Measurements from ENCODE around the gene OTUD7B. TPM values are rescaled to one million over a fixed set of nuclear protein-coding genes. Genes with fewer than 3 reads are reported as not detected.

Gene OTUD7B
- total RNA-seq, 1 donor from 2014 or later, result 29.5 TPM

DNA sequence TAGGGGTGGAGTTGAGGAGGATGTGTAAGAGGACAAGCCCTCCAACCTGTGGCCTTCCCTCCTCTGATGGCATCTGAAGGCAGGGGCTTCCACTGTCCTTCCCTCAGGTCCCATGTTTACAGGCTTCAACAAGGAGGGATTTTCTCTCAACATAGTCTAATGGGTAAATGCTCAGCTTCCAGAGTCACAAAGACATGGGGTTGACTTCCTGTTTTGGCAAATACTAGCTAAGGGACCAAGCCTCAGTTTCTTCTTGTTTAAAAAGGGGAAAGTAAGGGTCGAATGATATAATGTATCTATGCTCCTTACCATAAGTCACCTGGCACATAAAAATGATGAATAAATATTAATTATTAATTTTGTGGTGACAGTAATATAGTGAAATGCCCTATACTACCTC lies 96.0 kb downstream of the OTUD7B start:
- H3K36me3 ChIP-seq, result no peaks in the 10 kb centered on the region
- no peaks in the 10 kb centered on the region for H3K9me3 ChIP-seq
- ATAC-seq, result no peak
- no peak overlapping the region for H3K27ac ChIP-seq
- peaks cover 11% of the 10 kb centered on the region for H3K4me1 ChIP-seq
- intact Hi-C loops (cut with DNase I), result no loop called here
- TF ChIP-seq, protein P1, sequence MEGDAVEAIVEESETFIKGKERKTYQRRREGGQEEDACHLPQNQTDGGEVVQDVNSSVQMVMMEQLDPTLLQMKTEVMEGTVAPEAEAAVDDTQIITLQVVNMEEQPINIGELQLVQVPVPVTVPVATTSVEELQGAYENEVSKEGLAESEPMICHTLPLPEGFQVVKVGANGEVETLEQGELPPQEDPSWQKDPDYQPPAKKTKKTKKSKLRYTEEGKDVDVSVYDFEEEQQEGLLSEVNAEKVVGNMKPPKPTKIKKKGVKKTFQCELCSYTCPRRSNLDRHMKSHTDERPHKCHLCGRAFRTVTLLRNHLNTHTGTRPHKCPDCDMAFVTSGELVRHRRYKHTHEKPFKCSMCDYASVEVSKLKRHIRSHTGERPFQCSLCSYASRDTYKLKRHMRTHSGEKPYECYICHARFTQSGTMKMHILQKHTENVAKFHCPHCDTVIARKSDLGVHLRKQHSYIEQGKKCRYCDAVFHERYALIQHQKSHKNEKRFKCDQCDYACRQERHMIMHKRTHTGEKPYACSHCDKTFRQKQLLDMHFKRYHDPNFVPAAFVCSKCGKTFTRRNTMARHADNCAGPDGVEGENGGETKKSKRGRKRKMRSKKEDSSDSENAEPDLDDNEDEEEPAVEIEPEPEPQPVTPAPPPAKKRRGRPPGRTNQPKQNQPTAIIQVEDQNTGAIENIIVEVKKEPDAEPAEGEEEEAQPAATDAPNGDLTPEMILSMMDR (IDR thresholded peaks at IDR 0.05), result no peak
- no peak for DNase-seq
- no peak overlapping the region for H3K4me3 ChIP-seq
- H3K27me3 ChIP-seq (ENCODE audit: low read depth), result peaks cover 9% of the 10 kb centered on the region

DNA sequence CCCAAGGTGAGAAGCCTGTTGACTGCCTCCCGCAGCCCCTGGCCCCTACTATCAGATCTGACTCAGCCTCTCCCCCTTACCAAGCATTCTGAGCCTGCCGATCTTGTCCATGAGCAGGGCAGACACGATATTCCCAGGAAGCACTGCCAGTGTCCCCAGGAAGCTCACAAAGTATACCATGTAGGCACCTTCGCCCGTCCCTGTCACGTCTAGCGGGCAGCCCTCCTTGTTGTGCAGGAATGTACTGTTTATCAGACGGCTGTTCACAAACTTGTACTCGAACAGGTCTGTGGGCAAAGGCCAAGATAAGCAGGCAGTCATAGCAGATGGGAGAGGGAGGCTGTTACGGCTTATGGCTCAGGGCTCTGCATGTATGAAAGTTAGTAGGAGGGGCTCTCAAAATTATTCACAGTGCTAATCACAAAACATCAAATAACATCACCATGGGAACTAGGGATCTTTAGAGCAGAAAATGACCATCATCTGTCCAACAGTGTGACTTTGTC lies 103.9 kb downstream of the OTUD7B start:
- H3K27ac ChIP-seq, result no peak overlapping the region
- H3K36me3 ChIP-seq, result no peaks in the 10 kb centered on the region
- no peaks in the 10 kb centered on the region for H3K4me1 ChIP-seq
- H3K9me3 ChIP-seq, result no peaks in the 10 kb centered on the region
- TF ChIP-seq, protein P1 (IDR thresholded peaks at IDR 0.05), result no peak
- DNase-seq (no peak), ATAC-seq (no peak)
- intact Hi-C loops (cut with DNase I), result no loop called here
- no peaks in the 10 kb centered on the region for H3K27me3 ChIP-seq (ENCODE audit: low read depth)
- H3K4me3 ChIP-seq, result no peak overlapping the region

DNA sequence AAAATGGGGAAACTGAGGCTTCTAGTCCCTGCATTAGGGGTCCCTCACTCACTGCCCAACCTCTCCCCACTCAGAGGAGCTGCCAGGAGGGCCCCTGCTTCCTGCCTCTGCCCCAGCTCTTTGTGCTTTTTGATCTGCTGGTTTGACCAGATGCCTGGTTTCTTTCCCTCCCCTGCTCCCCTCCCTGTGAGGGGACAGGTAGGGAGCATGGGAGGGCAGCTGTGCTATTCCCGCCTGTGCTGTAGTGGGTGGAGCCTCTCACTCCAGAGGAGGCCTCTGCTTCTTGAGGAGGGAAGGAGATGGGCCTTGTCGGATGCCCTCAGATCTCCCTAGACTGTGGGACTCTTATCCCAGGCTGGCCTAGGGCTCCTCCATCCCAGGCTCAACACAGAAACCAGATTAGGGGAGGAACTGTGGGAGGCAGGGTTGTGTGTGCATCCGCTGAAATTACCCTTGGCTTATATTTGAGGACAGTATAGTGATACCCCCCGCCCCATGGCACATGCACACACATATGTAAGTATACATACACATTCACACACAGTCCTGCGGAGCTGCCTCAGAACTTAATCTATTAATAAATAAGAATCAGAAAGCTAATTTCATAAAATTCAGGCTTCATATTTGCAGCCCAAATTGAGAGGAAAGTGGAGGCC lies 106.6 kb downstream of the OTUD7B start:
- peaks cover 10% of the 10 kb centered on the region for H3K4me1 ChIP-seq

DNA sequence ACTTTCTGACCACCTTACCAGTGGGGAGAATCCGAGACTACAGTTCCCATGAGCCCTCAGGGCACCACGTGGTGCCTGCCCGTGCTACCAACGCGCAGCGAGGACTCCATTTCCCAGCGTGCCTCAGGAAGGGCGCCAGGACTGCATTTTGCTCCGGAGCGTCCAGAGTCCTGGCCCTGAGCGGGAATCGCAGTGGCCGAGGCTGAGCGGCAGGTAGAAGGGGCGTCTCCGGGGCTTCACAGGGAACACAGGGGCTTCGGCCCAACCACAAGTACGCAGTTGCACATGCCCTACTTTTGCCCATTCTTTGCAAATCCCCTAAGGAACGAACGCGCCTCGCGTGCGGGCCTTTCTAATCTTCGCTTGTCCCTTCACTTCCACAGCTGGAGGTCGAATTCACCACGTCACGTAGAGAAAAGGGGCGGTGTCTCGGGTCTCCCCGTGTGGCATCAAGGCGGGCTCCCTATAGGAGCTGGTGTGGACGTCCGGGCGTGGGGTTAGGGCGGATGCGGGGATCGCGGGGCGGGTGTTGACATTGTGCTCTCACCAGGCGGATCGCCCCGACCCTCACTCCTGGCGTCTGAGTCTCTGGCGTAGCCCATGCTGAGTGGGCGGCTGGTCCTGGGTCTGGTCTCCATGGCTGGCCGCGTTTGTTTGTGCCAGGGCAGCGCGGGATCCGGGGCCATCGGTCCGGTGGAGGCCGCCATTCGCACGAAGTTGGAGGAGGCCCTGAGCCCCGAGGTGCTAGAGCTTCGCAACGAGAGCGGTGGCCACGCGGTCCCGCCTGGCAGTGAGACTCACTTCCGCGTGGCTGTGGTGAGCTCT lies 110.9 kb downstream of the OTUD7B start, which contains the start of gene BOLA1:
TSS of gene BOLA1 (plus strand) at position 109 of the 825 bp plus-strand sequence. CDS start at position 601, 492 bp downstream.
- TF ChIP-seq, protein P1 (IDR thresholded peaks at IDR 0.05), result no peak

More for the DNA sequence above, 106.6 kb downstream of the OTUD7B start:
- ATAC-seq (no peak), DNase-seq (no peak)
- Histone ChIP-seq H3K27ac (no peak overlapping the region), H3K27me3 (ENCODE audit: low read depth) (no peaks in the 10 kb centered on the region), H3K36me3 (no peaks in the 10 kb centered on the region), H3K9me3 (no peaks in the 10 kb centered on the region), H3K4me3 (no peak overlapping the region)
- TF ChIP-seq, protein P1 (IDR thresholded peaks at IDR 0.05), result no peak
- intact Hi-C loops (cut with DNase I), result no loop called here

DNA sequence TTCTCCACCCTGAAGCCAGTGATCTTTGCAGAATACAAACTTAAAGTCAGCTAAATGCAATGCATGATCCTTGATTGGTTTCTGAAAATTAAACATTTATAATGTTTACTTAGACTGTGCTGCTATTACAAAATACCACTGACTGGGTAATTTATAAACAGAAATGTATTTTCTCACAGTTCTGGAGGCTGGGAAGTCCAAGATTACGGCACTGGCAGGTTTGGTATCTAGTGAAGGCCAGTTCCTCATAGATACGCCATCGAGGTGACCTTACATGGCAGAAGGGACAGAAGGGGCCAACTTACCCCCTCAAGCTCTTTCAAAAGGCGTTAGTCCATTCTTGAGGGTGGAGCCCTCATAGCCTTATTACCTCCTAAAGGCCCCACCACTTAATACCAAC lies 114.0 kb downstream of the OTUD7B start:
- H3K9me3 ChIP-seq, result no peaks in the 10 kb centered on the region
- intact Hi-C loops (cut with DNase I), result no loop called here
- H3K36me3 ChIP-seq, result no peaks in the 10 kb centered on the region
- TF ChIP-seq, protein P1 (IDR thresholded peaks at IDR 0.05), result no peak
- no peak overlapping the region for H3K4me3 ChIP-seq
- no peaks in the 10 kb centered on the region for H3K27me3 ChIP-seq (ENCODE audit: low read depth)
- H3K27ac ChIP-seq, result no peak overlapping the region
- ATAC-seq, result no peak
- H3K4me1 ChIP-seq, result peaks cover 10% of the 10 kb centered on the region
- DNase-seq, result no peak

More for the DNA sequence above, 110.9 kb downstream of the OTUD7B start, which contains the start of gene BOLA1:
- H3K4me3 ChIP-seq, result peak within 1 kb of the TSS; percentile 73
- peaks cover 10% of the 10 kb centered on the region for H3K4me1 ChIP-seq
- intact Hi-C loops (cut with DNase I), result no loop called here
- peak; percentile 96 for DNase-seq
- H3K36me3 ChIP-seq, result no peaks in the 10 kb centered on the region
- no peaks in the 10 kb centered on the region for H3K9me3 ChIP-seq
- no peaks in the 10 kb centered on the region for H3K27me3 ChIP-seq (ENCODE audit: low read depth)
- ATAC-seq, result peak; percentile 99 to 100
- H3K27ac ChIP-seq, result peak within 1 kb of the TSS; percentile 85

Data from lower lobe of right lung (tissue), 2 donors.